Uterus (tissue), 4 donors: Measurements from ENCODE around the gene DHRS12. TPM values are rescaled to one million over a fixed set of nuclear protein-coding genes. Genes with fewer than 3 reads are reported as not detected.

ENCODE experiments used
- DNase-seq, 2 donors: peaks; one replicate each; pipeline ENCODE4 v3.0.0-alpha.2; 2019 to 2020
- H3K27ac ChIP-seq, 2 donors: fragments of 200-600 bp; sonication (generic); 1 replicate in 1 of 2; 2 replicates in 1 of 2; pipeline ENCODE4 v1.5.1; 2016 to 2018
- H3K27me3 ChIP-seq, 2 donors: fragments of 200-600 bp; sonication (generic); one replicate each; pipeline ENCODE4 v1.5.1; 2018 to 2019; ENCODE audit warnings: control low read depth in 1 of 2
- H3K36me3 ChIP-seq, 2 donors: fragments of 200-600 bp; sonication (generic); one replicate each; pipeline ENCODE4 v1.5.1; 2019; ENCODE audit warnings: control low read depth in 1 of 2
- H3K4me1 ChIP-seq, 2 donors: fragments of 200-600 bp; sonication (generic); one replicate each; pipeline ENCODE4 v1.5.1; 2018 to 2019; ENCODE audit warnings: control low read depth in 1 of 2
- H3K4me3 ChIP-seq, 2 donors: fragments of 200-600 bp; sonication (generic); 1 replicate in 1 of 2; 2 replicates in 1 of 2; pipeline ENCODE4 v1.5.1; 2018 to 2019; ENCODE audit warnings: mild to moderate bottlenecking in 1 of 2
- H3K9me3 ChIP-seq, 2 donors: fragments of 200-600 bp; sonication (generic); one replicate each; pipeline ENCODE4 v1.5.1; 2019; ENCODE audit warnings: control low read depth in 1 of 2
- POLR2A ChIP-seq, 2 donors: fragments of 450-650 bp; IDR thresholded peaks; one replicate each; pipeline ENCODE4 v1.6.1; 2016; ENCODE audit warnings: antibody characterized with exemption in 2 of 2, mild to moderate bottlenecking in 1 of 2, moderate library complexity in 1 of 2
- intact Hi-C: fragments of 100-400 bp; cut with DNase I; formaldehyde crosslinking; loops from one replicate; pipeline ENCODE4 v1.15.1; 2023; ENCODE audit warnings: low total_unique reads
- total RNA-seq, 4 donors: library from RNA; depleted of rRNA in 3 of 4; stranded (reverse); fragments of >200 nt in 3 of 4; gene quantifications; one replicate each; pipeline versions ENCODE4 v1.1.0 to v1.2.4, GENCODE V29; 2014 to 2023
- TF ChIP-seq, protein P1 (sequence below), 4 experiments: fragments of 200-600 bp in 2 of 4; fragments of 450-650 bp in 2 of 4; sonication (generic) in 2 of 4; IDR thresholded peaks; one replicate each; pipeline ENCODE4 v1.5.1; 2016 to 2019; ENCODE audit warnings: antibody characterized with exemption in 4 of 4, mild to moderate bottlenecking in 2 of 4, moderate library complexity in 1 of 4
- donor health status: DM: yes; HTN: yes; CAD: no.

DHRS12 gene
- total RNA-seq, 4 donors from 2014 or later, result 5.4 to 18.8 (median 8.5) TPM

DNA sequence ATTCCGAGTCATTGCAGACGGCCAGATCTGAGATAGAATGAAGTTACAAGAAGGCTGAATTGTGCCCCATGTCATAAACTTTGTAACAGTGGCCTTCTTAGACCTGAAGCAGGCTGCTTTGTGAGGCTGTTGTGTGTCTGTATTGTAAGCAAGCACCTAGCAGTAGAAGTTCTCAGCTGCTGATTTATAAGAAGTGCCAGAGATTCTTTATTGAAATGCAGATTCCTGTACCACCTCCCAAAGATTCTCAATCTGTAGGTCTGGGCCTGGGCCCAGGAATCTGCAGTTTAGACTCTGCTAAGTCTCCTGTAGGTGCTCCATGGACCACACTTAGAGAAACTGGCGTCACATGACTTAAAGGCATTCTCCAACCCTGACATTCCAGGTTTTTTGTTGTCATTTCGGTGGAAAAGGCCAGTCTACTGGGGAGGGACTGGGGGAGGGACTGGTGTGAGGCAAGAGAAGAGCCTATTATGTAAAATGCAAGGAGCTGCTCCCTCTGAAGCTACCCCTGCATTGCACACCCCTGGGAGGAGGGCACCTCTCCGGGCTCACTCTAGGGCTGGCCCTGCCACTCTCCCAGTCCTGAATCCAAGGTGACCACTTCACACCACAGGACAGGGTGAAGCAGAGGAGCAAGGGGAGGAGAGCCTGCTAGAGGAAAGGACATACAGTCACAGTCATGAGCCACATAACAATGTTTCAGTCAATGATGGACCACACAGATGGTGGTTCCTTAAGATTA lies 41.8 kb upstream of the DHRS12 start:
- no peaks in the 10 kb centered on the region for H3K36me3 ChIP-seq
- H3K4me1 ChIP-seq, result no peaks in the 10 kb centered on the region
- H3K27ac ChIP-seq, result no peak overlapping the region
- H3K4me3 ChIP-seq, result no peak overlapping the region
- no peaks in the 10 kb centered on the region for H3K9me3 ChIP-seq
- no peaks in the 10 kb centered on the region for H3K27me3 ChIP-seq
- DNase-seq, result no peak
- intact Hi-C loops, result no loop called here
- TF ChIP-seq, protein P1, sequence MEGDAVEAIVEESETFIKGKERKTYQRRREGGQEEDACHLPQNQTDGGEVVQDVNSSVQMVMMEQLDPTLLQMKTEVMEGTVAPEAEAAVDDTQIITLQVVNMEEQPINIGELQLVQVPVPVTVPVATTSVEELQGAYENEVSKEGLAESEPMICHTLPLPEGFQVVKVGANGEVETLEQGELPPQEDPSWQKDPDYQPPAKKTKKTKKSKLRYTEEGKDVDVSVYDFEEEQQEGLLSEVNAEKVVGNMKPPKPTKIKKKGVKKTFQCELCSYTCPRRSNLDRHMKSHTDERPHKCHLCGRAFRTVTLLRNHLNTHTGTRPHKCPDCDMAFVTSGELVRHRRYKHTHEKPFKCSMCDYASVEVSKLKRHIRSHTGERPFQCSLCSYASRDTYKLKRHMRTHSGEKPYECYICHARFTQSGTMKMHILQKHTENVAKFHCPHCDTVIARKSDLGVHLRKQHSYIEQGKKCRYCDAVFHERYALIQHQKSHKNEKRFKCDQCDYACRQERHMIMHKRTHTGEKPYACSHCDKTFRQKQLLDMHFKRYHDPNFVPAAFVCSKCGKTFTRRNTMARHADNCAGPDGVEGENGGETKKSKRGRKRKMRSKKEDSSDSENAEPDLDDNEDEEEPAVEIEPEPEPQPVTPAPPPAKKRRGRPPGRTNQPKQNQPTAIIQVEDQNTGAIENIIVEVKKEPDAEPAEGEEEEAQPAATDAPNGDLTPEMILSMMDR (IDR thresholded peaks at IDR 0.05), result no peak
- no peak for TF ChIP-seq POLR2A (IDR thresholded peaks at IDR 0.05)

DNA sequence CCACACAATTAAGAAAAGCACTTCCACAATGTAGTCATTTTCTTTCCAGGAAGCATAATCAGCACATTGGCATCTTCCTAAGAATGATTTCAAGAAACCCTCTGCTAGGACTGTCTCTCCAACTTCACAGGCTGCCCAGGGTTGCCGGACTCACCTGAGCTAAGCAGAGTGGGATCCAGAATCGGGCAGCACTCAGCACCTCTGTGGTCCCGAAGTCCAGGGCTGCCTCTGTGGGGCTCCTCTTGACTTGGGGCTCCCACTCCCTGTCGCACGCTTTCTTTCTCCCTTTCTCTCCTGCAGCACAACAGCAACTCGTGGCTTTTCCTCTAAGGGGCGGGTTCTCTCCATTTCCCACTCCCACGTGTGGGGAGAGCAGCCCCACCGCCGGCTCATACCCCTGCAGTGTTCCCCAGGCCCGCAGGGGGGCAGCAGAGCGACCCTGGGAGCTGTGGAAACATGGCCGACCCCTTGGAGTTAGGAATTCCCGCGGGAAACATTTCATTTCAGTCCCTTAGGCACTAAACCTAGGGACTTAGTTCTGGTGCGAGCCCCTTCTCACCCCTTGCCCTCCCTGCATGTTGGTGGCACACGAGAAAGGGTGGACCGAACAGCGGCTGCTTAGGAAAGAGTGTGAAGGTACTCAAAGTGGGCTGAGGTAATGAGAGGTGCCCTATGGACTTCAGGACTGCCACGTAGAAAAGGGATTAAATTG lies 41.1 kb upstream of the DHRS12 start, which contains the start of gene TMEM272:
Gene TMEM272 (minus strand): TSS at position 316 of the 712 bp plus-strand sequence. CDS start 6,647 bp downstream, outside the sequence.
- Histone ChIP-seq H3K27me3 (no peaks in the 10 kb centered on the region), H3K9me3 (no peaks in the 10 kb centered on the region), H3K36me3 (no peaks in the 10 kb centered on the region), H3K4me1 (no peaks in the 10 kb centered on the region), H3K27ac (no peak within 1 kb of the TSS), H3K4me3 (peak within 1 kb of the TSS in 1 of 2 donors; percentile 8)
- intact Hi-C loops, result no loop called here
- TF ChIP-seq, protein P1 (IDR thresholded peaks at IDR 0.05), result peak; percentile 63 to 90 (median 74)
- TF ChIP-seq POLR2A (IDR thresholded peaks at IDR 0.05), result no peak
- peak; percentile 55 to 71 for DNase-seq

DNA sequence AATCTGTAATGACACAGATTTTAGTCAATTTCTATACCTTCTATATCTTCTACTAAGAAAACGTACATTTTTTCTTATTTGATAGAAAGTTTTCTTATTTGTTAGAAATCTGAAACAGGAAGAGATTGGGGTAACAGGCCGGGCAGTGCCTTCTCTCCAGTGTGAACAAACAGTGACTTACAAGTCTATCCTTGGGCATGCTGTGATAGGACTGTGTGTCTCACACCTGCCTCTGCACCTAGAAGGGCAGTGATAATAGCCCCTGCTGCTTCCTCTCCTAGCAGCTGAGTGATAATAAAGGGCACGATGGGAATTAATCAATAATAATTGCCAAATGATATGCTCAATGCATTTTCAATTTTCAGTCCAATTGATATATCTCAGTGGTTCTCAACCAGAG lies 39.6 kb upstream of the DHRS12 start:
- Histone ChIP-seq H3K36me3 (no peaks in the 10 kb centered on the region), H3K9me3 (no peaks in the 10 kb centered on the region), H3K27me3 (no peaks in the 10 kb centered on the region), H3K4me1 (no peaks in the 10 kb centered on the region), H3K4me3 (no peak overlapping the region), H3K27ac (no peak overlapping the region)
- intact Hi-C loops, result no loop called here
- no peak for DNase-seq
- TF ChIP-seq, protein P1 (IDR thresholded peaks at IDR 0.05), result no peak
- no peak for TF ChIP-seq POLR2A (IDR thresholded peaks at IDR 0.05)

DNA sequence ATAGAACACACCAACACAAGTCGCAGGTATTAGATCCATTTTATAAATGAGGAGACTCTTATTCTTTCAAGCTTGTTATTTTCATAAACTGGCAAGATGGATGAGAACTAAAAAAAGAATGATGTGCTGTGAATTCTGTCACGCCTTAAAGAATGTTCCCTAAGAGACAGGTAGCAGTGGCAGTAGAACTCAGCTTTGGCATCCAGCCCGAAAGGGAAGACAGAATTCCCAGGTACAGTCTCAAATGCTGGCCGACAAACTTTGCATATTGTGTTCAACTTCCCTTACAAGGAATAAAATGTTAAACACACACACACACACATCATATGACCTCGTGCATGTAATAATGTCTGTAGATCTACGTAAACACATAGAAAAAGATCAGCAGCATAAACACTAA lies 37.8 kb upstream of the DHRS12 start:
- Histone ChIP-seq H3K4me1 (no peaks in the 10 kb centered on the region), H3K9me3 (no peaks in the 10 kb centered on the region), H3K36me3 (no peaks in the 10 kb centered on the region), H3K27ac (no peak overlapping the region), H3K4me3 (no peak overlapping the region), H3K27me3 (no peaks in the 10 kb centered on the region)
- TF ChIP-seq POLR2A (IDR thresholded peaks at IDR 0.05), result no peak
- TF ChIP-seq, protein P1 (IDR thresholded peaks at IDR 0.05), result no peak
- no peak for DNase-seq
- intact Hi-C loops, result no loop called here

DNA sequence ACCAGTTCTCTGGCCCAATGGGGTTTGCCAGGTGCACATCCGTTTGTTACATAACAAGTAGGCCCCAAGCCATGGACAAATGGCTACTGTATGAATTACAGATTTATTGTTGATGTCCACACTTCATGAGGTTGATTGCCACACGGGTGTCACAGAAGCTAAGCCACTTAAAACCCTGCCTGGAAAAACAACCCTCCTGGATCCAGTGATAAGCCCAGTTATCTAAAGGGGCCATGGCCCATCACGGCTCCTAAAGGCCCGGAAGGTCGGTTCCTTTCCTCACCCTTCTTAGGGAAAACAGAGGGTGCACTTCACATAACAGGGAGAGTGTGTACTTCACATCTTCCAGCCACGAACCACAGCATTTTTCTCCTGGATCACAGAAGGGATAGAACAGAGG lies 37.0 kb upstream of the DHRS12 start:
- no peak for DNase-seq
- Histone ChIP-seq H3K4me3 (no peak overlapping the region), H3K9me3 (no peaks in the 10 kb centered on the region), H3K4me1 (no peaks in the 10 kb centered on the region), H3K36me3 (no peaks in the 10 kb centered on the region), H3K27ac (no peak overlapping the region), H3K27me3 (no peaks in the 10 kb centered on the region)
- intact Hi-C loops, result no loop called here
- TF ChIP-seq, protein P1 (IDR thresholded peaks at IDR 0.05), result no peak
- no peak for TF ChIP-seq POLR2A (IDR thresholded peaks at IDR 0.05)
